Posterior vena cava (tissue), 2 donors: ENCODE results near the gene HYPK. TPM values are rescaled to one million over a fixed set of nuclear protein-coding genes. Genes with fewer than 3 reads are reported as not detected.

Experiments used
- DNase-seq: peaks from one replicate; pipeline ENCODE4 v3.0.0-alpha.2; 2020; ENCODE audit warnings: low spot score
- intact Hi-C, 2 donors: fragments of 100-400 bp; cut with DNase I; formaldehyde crosslinking; loops; one replicate each; pipeline versions ENCODE4 v1.14.1 to v1.14.2; 2022 to 2023
- long read RNA-seq, 2 donors: library from polyadenylated mRNA; unstranded; transcript quantifications; one replicate each; pipeline ENCODE4 v2.0.0, GENCODE V29; 2020 to 2021
- total RNA-seq, 2 donors: library from RNA; stranded (reverse); fragmentation: NEBNext Ultra II Directional; extraction: Animal tissue kit (Norgen Biotek cat#: 25700); gene quantifications; one replicate each; pipeline ENCODE4 v1.2.1, GENCODE V29; 2021
- donor health status: DM: yes; HTN: yes; CAD: no.
- donor health status: DM: yes; HTN: yes; CAD: no.

HYPK gene, protein sequence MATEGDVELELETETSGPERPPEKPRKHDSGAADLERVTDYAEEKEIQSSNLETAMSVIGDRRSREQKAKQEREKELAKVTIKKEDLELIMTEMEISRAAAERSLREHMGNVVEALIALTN
- 10 to 100 TPM; 11.3 to 11.9 TPM for total RNA-seq
- long read RNA-seq, donor 1, transcript HYPK-202 (4 exons, 1,051 nt) = major isoform, 14 of 14 reads
- long read RNA-seq, donor 1, partial matches to known transcripts = 0 of 14 reads
- long read RNA-seq, donor 1, other reads (novel, unspliced or antisense) = 0 of 14 reads
- long read RNA-seq, donor 2, transcript HYPK-202 (4 exons, 1,051 nt) = major isoform, 14 of 16 reads
- long read RNA-seq, donor 2, partial matches to known transcripts = 0 of 16 reads
- long read RNA-seq, donor 2, other reads (novel, unspliced or antisense) = 2 of 16 reads

DNA sequence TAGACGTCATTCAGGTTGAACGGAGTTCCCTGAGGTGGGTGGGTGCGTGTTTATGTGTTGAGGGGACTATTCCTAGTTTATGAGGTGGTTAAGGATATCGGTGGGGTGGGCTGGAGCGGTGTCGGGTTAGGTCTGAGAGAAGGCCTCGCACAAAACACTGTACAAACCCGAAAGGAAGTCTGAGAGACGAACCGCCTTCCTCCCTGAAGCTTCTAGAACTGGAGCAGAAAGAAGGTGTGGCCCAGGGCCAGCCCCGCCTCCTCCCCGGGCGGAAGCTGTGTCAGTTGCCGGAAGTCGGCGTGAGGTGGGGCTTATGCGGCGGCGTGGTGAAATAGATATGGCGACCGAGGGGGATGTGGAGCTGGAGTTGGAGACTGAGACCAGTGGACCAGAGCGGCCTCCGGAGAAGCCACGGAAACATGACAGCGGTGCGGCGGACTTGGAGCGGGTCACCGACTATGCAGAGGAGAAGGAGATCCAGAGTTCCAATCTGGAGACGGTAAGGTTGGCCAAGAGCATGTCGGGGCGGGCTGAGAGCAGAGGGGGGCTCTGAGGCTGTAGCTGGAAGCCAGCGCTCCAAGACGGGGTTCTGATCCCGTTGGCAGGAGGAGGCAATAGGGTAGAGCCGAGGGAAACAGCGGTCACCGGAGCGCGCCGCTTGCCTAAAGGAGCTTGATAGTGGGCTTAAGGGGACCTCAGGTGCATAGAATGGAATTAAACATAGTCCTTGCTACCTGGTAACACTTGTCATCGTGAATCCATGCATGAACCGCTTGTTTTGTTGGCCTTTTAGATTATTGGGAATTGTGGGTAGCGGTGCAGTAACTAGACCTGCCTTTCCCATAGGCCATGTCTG is at the start of gene HYPK:
HYPK (plus strand) TSS at position 314 of the 856 bp plus-strand sequence; CDS start at position 338, 24 bp downstream.
- DNase-seq = peak; percentile 98
- intact Hi-C loops = no loop called here

DNA sequence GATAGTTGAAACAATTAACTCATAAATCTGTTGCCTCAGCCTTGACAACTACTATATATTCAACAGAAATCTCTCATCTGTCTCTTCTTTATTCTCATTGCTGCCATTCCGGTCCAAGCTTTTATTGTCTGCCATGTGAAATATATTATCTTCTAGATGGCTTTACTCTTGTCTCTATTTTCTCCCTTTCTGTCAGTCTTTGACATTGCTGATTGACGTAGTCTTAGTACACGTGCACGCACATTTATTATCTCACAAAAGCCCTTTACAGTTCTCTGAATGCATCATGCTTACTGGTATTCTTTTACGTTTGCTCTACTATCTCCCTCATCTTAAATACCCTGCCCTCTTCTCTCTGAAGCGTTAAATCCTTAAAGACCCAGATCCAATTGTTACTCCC is 48.5 kb upstream of the HYPK start:
- intact Hi-C loops = no loop called here
- no peak for DNase-seq

DNA sequence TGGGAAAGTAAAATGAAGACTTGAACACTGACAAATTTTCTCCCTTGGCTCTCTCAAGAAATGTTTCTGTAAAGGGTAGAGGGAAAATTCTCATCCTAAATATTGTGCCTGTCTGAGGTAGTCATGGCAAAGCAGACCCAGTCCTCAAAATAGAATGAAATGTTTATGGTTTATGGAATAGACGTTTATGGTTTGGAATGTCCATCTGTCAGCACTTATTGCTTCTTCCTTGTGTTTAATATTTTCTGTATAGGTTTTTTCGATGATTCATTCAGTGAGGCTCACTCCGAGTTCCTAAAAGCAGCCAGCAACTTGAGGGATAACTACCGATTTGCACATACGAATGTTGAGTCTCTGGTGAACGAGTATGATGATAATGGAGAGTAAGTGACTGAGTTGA is 37.6 kb upstream of the HYPK start:
- no peak for DNase-seq
- intact Hi-C loops = no loop called here

DNA sequence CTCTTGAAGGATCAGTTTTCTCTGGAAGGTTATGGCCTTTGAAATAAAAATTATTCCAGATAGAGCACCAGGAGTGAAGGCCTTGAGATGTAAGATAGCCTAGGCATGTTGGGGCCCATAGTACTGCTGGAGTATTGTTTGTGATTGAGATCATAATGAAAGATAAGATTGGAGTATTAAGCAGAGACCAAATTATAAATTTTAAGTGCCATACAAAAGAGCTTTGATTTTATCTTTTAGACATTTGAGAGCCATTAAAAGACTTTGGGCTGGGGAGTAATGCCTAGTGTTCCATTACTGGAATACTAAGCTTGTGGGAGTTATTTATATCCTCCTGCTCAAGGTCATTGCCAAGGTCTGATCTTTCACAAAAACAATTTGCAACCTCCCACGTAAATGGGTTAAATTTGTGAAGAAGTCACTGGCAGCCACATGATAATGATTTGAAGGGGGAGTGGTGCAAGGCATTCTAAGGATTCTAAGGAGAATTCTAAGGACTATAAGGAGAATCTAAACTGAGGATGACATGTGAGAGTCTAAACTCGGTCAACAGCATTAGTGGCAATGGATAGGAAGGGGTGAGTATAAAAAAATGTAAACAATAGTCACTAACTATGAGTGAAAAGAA is 36.5 kb upstream of the HYPK start:
- DNase-seq = no peak
- intact Hi-C loops = no loop called here

DNA sequence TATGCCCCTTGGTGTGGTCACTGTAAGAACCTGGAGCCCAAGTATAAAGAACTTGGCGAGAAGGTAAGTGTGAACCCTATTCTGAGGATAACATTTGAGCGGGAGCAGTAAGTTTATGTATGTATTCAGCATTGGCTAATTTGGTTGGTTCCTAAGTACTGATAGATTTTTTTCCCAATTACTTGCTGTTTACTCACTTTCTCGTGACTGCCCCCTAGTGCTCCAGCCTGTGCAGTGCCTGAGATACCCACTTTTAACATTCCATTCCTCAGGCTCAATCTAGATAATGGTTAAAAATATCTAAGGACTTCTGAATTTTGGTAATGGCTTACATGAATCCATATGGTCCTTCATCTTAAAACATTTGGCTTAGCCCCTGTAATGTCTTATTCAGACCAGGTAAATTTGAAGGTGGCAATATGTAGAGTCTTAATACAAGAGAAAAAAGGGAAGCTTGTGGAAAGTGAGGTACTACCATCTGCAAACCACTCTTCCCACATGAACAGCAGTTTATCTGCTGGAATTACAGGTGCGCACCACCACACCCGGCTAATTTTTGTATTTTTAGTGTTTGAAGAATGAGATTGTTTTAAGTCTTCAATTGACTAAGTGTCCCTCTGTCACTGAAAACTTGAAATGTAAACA is 30.7 kb upstream of the HYPK start:
- intact Hi-C loops = no loop called here
- no peak for DNase-seq

DNA sequence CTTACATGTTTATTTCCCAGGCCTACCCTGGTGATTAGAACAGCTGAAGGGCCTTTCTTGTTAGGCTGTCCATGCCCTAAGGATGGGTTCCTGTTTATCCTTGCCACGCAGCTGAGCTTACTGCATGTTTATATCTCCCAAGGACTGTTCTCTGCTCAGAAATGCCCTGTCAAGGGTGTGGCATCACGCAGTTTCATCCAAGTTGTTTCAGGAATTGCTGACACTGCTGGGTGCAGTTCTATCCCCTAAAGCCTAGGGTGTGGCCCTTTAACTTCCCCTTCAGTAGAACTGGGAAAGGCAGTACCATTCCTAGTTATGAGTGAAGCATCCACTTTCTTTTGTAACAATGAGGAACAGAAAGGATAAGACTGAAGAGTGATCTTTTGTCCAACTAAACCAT is 28.6 kb upstream of the HYPK start:
- intact Hi-C loops = no loop called here
- no peak for DNase-seq

DNA sequence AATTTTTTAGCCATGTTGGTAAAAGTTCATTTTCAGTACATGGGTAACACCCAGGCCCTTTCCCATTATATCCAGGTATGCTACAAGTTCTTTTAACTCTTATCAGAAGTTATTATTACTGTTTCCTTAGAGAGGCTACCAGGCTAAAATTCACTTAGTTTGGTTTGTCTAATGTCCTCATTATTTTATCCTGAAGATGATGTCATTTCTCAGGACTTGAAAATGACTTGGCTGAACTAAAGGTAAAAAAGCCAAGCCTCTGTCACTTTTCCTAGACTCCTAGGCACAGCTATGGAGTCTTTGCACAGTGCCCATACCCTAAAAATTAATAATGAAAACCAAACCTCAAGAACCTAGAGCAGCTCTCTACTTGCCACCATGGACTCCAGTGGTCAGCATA is 27.8 kb upstream of the HYPK start:
- no peak for DNase-seq
- intact Hi-C loops = no loop called here

DNA sequence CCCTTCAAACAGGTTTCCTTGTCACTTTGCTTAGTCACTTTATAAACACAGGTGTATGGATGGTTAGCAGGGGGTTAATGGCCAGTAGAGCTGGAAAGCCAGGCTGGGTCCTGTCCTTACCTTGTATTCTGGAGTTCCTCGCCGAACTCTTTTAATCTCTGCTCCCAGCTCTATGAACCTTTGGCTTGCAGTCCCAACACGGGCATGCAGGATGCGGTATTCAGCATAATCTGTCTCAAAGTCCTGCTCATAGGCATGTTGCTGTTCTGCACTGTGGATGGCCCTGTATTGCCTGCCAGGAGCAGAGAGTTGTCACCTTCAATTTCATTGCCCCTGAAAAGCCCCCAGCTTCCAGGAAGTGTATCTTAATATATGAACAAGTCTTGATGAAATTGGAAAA is 26.3 kb upstream of the HYPK start:
- intact Hi-C loops = no loop called here
- no peak for DNase-seq

DNA sequence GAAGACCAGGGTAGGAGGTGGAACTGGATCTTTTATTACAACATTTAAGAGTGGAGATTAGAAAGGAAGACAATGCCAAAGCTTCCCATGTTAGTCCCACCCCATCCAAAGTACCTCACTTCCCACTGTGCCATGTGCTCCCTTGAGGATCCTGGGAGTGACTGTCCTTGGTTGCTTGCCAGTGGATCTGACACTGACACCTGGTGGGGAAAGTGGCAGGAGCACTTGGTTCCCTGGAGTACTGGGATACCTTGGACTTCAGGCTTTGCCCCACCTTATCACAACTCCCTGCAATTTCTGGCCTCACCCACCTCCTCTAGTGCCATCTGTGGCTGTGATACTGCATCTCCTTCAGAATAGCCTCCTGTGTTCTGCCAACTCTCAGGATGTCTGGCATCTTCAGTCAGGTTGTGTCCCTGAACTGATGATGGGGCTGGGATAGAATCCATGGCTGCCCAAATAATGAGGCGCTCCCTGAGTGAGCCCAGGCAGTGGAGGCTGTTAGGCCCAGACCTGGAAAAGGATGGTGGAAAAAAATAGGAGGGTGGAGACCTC is 24.9 kb upstream of the HYPK start:
- intact Hi-C loops = no loop called here
- no peak for DNase-seq

DNA sequence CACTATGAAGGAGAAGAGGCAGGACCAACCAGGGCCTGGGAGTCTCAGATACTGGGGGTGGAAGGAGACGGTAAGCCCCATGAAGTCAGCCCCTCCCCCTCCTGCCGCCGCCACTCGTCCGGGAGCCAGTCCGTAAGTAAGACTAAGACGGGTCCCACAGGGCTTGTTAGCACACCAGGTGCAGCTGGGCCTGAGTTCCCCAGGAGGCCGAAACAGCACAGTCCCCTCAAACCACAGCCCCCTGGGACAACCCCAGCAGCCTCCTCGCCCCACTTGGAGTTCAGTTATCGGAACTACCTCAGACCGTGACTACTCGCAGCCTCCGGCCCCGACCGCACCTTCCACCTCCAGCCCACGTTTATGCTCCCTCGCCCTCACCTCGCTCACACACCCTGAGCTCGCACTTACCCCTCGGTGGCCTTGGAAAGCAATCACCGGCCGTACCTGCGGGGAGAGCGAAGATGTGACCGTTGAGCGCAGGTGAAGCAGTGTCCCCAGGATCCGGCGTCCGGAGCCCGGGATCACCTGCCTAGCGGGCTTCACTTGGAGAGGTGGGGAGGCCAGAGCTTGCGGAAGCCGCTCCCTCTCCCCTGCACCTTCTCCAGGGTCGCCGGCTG is 24.2 kb upstream of the HYPK start:
- intact Hi-C loops = no loop called here
- DNase-seq = no peak

DNA sequence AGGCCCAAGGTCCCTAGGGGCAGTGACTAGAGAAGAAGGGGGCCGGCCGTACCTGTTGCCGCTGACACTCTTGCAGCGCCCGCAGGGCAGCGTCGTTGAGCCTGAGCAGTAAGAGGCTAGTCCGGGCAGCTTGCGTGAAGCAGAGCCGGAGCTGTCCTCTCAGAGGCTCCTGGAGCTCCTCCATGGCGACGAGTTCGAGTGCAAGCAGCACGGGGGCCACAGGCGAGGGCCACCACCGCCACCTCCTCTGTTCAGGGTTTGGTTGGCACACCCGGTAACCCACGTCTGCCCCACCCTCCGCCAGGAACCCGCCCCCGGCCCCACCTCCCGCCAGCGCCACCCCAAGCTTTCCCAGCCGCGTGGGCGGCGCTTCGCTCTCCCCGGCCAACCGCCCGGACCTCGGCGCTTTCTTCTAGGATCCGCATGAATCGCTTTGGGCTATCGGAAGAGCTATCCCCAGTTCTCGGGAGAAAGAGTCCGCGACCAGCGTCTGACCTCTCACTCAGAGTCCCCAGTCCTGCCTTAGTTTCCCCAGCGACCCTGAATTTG is 23.6 kb upstream of the HYPK start, which contains the start of gene ELL3:
ELL3 (minus strand) TSS at position 249 of the 549 bp plus-strand sequence; CDS start at position 184, 65 bp downstream.
- intact Hi-C loops = no loop called here
- DNase-seq = peak; percentile 94

DNA sequence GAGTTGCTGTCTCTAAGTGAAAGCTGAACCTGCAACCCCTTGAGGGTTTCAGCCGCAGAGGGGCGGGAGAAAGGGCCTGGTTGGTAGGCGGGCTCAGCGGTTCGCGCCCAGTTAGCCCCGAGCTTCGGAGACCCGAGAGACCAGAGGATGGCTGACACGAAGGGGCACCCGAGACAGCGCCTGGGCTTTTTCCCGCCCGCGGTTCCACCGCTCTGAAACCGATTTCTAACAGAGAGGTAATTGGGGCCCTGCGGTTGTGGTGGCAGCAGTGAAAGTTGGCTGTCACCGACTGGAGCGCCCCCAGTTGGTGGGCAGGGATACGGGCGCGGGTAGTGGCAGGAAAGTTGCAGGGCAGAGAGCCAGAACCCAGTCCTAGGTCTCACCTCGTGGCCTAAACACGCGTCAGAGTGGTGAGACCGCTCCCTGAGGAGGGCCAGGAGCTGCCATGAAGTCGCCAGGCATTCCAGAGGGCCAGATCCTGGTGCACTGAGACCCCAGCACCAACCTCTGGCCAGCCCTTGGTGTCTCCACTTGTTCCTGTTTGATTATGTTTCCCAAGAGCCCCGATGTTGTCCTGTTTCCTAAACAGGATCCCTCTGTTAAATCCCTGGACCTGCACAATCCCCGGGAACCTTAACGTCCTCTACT is 23.0 kb upstream of the HYPK start:
- intact Hi-C loops = no loop called here

DNA sequence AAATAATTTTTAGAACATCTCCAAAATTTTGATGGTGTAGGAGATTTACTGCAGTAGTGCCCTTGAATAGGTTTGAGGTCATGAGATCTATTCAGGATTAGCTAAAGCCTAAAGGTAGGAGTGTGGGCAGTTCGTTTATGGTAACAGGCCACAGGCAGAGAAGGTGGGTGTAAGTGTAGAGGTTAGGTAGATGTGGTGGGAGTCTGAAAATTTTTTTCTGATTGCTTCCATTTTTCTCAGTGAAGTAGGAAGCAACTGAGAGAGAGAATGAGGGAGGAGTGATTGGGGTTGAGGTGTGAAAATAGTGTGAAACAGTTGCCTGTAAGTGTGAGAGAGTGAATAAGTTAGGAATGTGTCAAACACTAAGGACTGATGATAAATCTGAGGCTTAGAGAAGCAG is 21.4 kb upstream of the HYPK start:
- intact Hi-C loops = no loop called here
- DNase-seq = no peak

More for the DNA sequence above, 23.0 kb upstream of the HYPK start:
- peak; percentile 93 for DNase-seq

DNA sequence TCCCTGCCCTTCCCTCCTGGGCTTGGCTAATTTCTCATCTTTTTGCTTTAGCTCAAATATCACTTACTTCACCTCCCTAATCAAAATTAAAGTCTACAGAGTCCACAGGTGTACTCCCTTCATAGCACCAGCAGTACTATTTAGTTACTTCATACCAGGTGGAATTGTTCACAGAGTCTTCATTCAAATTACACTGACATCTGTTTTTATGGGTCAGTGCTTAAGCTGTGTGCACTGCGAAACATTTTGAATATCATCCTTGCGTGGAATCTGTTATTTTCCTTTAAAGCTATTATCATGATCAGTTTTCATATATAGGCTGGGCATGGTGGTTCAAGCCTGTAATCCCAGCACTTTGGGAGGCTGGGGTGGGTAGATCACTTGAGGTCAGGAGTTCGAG is 11.0 kb upstream of the HYPK start:
- intact Hi-C loops = no loop called here
- no peak for DNase-seq

DNA sequence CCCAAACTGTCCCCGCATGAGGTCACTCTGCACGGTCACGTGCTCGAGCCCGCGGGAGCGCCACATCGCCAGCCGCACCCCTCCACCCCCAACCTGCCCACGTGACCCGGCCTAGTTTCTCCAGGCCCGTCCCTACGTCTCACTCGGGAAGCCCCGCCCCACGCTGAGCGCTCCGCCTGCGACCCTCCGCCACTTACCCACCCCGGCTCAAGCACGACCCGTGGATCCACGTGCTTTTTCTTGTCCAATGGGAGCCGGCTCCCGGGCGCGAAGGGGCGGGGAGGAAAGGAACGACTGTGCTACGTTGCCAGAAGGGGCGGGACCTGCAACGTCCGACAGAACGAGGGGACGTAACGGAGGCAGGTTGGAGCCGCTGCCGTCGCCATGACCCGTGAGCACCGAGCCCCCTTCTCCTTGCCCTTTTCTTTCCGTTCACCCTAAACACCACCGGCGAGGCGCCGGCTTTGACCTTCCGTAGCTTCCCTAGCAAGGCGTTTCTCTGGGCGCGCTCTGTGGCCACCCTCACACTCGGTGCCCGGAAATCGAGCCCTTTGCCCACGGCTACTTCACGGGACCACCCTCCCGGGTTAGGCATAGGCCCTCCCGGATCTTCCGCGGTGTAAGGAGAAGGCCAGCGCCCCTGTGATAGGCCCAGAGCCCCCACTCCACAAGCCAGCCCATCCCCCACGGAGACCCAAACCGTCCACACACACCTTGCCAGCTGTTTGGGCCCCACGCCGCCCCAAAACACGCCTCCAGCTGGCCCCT is 8.2 kb upstream of the HYPK start, which contains the start of gene SERF2:
SERF2 (plus strand) TSS at position 328 of the 768 bp plus-strand sequence; CDS start at position 385, 57 bp downstream.
- intact Hi-C loops = no loop called here
- DNase-seq = peak; percentile 100

DNA sequence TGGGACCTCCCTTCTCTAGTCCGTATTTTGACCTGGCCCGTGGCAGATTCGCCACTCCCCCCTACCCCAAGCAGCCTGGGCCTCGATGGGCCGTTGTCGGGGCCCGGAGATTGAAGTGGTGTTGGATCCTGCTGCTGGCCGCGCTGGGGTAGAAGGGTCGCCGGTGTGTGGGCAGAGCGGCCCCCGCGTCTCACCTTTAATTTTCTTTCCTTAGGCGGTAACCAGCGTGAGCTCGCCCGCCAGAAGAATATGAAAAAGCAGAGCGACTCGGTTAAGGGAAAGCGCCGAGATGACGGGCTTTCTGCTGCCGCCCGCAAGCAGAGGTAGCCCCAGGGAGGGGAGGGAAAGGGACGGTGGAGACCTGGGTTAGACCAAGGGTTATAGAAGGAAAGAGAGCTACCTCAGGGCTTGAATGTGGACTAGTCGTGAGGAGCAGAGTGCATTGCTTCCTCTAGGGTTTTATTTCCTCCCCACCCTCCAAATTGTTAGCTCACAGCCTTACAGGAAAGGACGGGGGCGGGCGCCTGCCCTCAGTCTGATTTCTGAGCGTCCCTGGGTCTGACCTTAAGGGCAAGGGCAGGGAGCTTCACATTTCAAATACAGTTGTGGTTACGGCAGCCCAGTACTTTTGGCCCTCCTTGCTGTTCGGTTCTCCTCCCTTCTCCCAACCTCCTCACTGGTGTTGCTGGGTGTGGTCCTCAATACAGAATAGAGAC is 7.5 kb upstream of the HYPK start:
- peak; percentile 86 for DNase-seq
- intact Hi-C loops = no loop called here

DNA sequence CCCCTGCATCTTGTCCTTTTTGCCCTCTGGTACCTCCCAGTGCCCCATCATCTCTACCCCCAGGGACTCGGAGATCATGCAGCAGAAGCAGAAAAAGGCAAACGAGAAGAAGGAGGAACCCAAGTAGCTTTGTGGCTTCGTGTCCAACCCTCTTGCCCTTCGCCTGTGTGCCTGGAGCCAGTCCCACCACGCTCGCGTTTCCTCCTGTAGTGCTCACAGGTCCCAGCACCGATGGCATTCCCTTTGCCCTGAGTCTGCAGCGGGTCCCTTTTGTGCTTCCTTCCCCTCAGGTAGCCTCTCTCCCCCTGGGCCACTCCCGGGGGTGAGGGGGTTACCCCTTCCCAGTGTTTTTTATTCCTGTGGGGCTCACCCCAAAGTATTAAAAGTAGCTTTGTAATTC is 6.8 kb upstream of the HYPK start:
- no peak for DNase-seq
- intact Hi-C loops = no loop called here
